ENCODE results near the gene ARID4B. TPM values are rescaled to one million over a fixed set of nuclear protein-coding genes. Genes with fewer than 3 reads are reported as not detected.

ARID4B gene
- total and polyA plus RNA-seq, 2 of the 13 experiments (the other 11 are each of a cell fraction or from before 2014, with no cell fraction given) = 9.7 to 24.6 TPM

GRCh38 chr1:235128456-235129328 lies 199.3 kb downstream of the ARID4B start, which contains the start of gene TOMM20 (continued):
- TF ChIP-seq ZNF318 (CRISPR knock-in tag; IDR thresholded peaks at IDR 0.05) (no peak), HNRNPLL (IDR thresholded peaks at IDR 0.05; ENCODE audit: low read depth, low read length, poor library complexity, severe bottlenecking) (peak; percentile 93), HOXD1 (CRISPR knock-in tag; IDR thresholded peaks at IDR 0.05) (peak; percentile 90), TP53 (CRISPR knock-in tag; conservative IDR thresholded peaks at IDR 0.05) (peak; percentile 47; the same call in 1 of the 2 replicates), HNF1B (CRISPR knock-in tag; IDR thresholded peaks at IDR 0.05) (peak; percentile 66), TEF (CRISPR knock-in tag; IDR thresholded peaks at IDR 0.05) (0 out of 2 replicates have a peak, but pooled peaks have one; percentile 52), TCF12 (IDR thresholded peaks at IDR 0.05) (no peak), TCF12 (CRISPR knock-in tag; IDR thresholded peaks at IDR 0.05) (no peak; the same call in 1 of the 2 replicates), KDM3A (CRISPR knock-in tag; IDR thresholded peaks at IDR 0.05; ENCODE audit: low read depth) (peak; percentile 75), ZNF768 (CRISPR knock-in tag; IDR thresholded peaks at IDR 0.05) (peak; percentile 68; the same call in 1 of the 2 replicates), BRD4 (CRISPR knock-in tag; IDR thresholded peaks at IDR 0.05) (peak; percentile 99), ZFYVE20 (CRISPR knock-in tag; IDR thresholded peaks at IDR 0.05; ENCODE audit: borderline replicate concordance, low read depth) (no peak), ARID5B (CRISPR knock-in tag; IDR thresholded peaks at IDR 0.05) (peak; percentile 79), ZNF337 (CRISPR knock-in tag; IDR thresholded peaks at IDR 0.05; ENCODE audit: borderline replicate concordance, low read depth) (no peak)

Data from HepG2 (cell line).